HG02610 (cell line): ENCODE data around the gene CFAP47.
"Not testable (repeated sequence)": the region's sequence is repeated elsewhere in the genome, so short reads cannot be mapped to it uniquely, and the experiment has no call there.

ENCODE experiments used
- ATAC-seq: cut with Tn5 transposase; IDR thresholded peaks from one replicate; pipeline ENCODE4 v1.9.1; 2021; ENCODE audit warnings: mild to moderate bottlenecking, moderate library complexity; ENCODE audit not compliant: unreplicated experiment

The CFAP47 gene

GRCh38 chrX:36234840-36235528 lies 315.4 kb downstream of the CFAP47 start:
- ATAC-seq: not testable (repeated sequence)

- ATAC-seq: no peak
Observed at GRCh38 chrX:36241397-36241796, 321.9 kb downstream of the CFAP47 start.

GRCh38 chrX:36266155-36266554 lies 346.6 kb downstream of the CFAP47 start:
- no peak for ATAC-seq

- ATAC-seq: no peak
Observed at GRCh38 chrX:36310136-36310535, 390.6 kb downstream of the CFAP47 start.

- ATAC-seq: no peak
Observed at GRCh38 chrX:36314303-36314702, 394.8 kb downstream of the CFAP47 start.

- no peak for ATAC-seq
Observed at GRCh38 chrX:36334572-36334971, 415.0 kb downstream of the CFAP47 start.

- ATAC-seq: no peak
Observed at GRCh38 chrX:36336751-36337150, 417.2 kb downstream of the CFAP47 start.

- ATAC-seq: no peak
Observed at GRCh38 chrX:36344301-36344700, 424.8 kb downstream of the CFAP47 start.

GRCh38 chrX:36348509-36348908 lies 429.0 kb downstream of the CFAP47 start:
- ATAC-seq: no peak

- ATAC-seq: no peak
Observed at GRCh38 chrX:36357855-36358254, 438.3 kb downstream of the CFAP47 start.

GRCh38 chrX:36364262-36364661 lies 444.7 kb downstream of the CFAP47 start:
- no peak for ATAC-seq

- no peak for ATAC-seq
Observed at GRCh38 chrX:36383495-36383894, 464.0 kb downstream of the CFAP47 start.

GRCh38 chrX:36388901-36389300 lies 469.4 kb downstream of the CFAP47 start:
- no peak for ATAC-seq

- no peak for ATAC-seq
Observed at GRCh38 chrX:36401774-36402173, 482.2 kb downstream of the CFAP47 start.

- ATAC-seq: no peak
Observed at GRCh38 chrX:36407836-36408235, 488.3 kb downstream of the CFAP47 start.

GRCh38 chrX:36414056-36414455 lies 494.5 kb downstream of the CFAP47 start:
- ATAC-seq: no peak

- ATAC-seq: no peak
Observed at GRCh38 chrX:36422368-36422767, 502.8 kb downstream of the CFAP47 start.

- ATAC-seq: no peak
Observed at GRCh38 chrX:36431819-36432218, 512.3 kb downstream of the CFAP47 start.

GRCh38 chrX:36434522-36434921 lies 515.0 kb downstream of the CFAP47 start:
- ATAC-seq: no peak
